ENCODE measurements around the gene HEXIM2. TPM values are rescaled to one million over a fixed set of nuclear protein-coding genes. Genes with fewer than 3 reads are reported as not detected.
A peak's percentile ranks its signal among the peaks of the same experiment; 100 is the strongest.

HEXIM2 gene
- polyA plus RNA-seq, 4 donors: 8.7 to 19.3 (median 10.5) TPM

DNA sequence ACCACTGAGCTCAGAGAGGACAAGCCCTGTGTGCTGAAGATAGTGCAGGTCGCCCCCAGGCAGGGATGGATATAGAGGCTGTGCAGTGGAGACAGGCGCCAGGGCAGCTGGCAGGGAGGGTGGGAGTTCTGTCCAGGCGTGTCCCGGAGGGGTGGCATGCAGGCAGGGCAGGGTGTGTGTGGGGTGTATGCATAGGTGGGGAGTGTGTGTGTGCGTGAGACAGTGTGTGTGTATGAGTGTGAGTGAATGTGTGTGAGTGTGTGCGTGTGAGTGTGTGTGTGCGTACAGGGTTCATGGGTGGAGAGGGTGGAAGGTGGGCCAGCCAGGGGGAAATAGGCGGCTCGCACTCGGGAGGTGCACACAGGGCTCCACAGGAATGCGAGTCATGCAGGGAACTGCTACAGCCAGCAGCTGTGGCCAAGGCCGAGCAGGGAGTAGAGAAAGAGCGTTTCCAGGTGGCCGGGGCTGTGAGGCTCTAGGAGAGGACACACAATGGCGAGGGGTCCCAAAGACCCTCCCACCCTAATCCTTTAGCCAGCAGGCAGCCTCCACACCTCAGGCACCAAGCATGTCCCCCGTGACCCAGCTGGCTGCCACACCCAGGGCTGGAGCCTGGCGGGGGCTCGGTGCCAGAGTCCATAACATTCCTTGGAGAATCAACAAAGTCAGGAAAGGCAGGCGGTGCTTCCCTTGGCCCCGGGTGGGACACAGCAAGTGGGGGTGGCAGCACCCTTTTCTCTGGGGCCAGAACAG, 34.0 kb upstream of the HEXIM2 start:
- no peak for DNase-seq (ENCODE audit: low read depth in 4 of 4, low spot score in 3 of 4)

DNA sequence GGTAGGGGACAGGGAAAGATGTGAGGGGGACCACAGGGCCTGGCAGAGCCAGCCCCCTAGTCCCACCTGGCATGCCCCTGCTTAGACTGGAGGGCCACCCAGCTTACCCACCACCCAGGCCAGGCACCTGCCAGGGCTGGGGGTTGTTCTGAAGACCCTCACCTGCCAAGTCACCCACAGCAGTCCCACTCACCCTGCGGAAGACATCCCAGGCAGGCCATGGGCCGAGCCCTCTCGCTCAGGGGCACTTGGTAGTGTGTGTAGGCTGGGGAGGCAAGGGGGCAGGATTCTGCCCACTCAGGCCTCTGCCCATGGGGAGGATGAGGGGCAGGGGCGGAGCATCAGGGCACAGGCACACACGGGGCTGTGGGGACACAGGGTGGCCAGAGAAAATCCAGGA, 33.3 kb upstream of the HEXIM2 start:
- DNase-seq (ENCODE audit: low read depth in 4 of 4, low spot score in 3 of 4): no peak

DNA sequence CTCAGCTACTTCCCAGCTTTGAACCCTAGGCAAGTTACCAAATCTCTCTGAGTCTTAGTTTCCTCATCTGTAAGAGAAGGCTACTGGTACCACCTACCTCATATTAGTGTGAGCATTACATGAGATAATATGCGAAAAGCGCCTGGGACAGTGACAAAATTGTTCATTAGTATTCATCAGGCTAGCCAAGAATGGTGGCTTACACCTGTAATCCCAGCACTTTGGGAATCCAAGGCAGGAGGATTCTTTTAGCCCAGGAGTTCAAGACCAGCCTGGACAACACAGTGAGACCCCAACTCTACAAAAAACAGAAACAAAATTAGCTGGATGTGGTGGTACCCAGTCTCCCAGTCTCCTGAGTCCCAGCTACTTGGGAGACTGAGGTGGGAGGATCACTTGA, 32.7 kb upstream of the HEXIM2 start:
- DNase-seq (ENCODE audit: low read depth in 4 of 4, low spot score in 3 of 4): no peak

DNA sequence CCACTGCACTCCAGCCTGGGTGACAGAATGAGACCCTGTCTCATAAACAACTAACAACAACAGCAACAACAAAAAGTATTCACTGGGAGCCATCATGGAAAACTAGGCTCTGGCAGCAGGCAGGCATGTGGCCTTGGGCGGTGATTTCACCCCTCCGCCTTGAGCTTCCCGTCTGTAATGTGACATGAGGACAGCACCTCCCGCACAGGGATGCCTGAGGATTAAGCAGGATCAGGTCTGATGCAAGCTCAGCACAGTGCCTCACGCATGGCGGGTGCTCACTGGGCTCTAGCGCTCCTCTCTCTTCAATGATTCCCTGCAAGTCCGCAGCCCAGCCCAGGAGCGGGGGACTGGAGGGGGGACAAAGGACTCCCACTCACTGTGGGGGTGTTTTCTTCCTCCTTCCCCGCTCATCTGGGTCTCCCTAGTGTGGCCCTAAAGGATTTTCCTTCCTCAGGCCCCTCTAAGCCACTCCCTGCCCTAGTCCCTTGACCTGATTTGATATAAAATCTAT, 32.2 kb upstream of the HEXIM2 start:
- DNase-seq (ENCODE audit: low read depth in 4 of 4, low spot score in 3 of 4): no peak

DNA sequence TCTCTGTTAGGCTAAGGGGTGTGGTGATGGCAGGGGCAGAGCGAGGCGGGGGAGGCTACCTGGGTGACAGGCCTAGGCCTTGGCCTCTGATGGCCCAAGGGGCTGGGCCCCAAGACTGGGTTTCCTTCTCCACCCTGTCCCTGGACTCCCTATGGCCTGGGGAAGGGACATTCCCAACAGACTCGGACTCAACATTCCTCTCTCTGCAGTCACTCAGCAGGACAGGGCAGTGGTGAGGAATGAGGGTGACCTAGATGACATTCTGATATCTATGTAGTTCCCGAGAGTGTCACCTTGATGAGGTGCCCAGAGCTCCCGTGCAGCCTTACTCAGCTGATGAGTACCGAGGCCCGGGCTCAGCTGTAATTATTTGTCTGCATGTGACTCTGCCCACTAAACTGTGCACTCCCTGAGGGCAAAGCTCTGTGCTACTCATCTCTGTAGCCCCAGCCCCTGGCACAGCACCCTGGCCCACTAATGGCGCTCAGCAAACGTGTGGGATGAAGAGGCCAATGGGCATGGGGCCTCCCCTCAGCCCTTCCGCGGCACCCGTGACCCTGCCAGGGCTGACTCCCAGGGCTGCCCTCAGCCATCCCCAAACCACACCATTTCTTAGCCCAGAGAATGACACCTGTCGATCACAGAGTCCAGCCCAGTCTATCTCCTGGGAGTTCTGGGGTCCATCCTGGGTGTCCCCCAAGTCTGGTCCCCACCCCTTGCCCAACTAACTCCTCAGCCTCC, 31.6 kb upstream of the HEXIM2 start:
- no peak for DNase-seq (ENCODE audit: low read depth in 4 of 4, low spot score in 3 of 4)

DNA sequence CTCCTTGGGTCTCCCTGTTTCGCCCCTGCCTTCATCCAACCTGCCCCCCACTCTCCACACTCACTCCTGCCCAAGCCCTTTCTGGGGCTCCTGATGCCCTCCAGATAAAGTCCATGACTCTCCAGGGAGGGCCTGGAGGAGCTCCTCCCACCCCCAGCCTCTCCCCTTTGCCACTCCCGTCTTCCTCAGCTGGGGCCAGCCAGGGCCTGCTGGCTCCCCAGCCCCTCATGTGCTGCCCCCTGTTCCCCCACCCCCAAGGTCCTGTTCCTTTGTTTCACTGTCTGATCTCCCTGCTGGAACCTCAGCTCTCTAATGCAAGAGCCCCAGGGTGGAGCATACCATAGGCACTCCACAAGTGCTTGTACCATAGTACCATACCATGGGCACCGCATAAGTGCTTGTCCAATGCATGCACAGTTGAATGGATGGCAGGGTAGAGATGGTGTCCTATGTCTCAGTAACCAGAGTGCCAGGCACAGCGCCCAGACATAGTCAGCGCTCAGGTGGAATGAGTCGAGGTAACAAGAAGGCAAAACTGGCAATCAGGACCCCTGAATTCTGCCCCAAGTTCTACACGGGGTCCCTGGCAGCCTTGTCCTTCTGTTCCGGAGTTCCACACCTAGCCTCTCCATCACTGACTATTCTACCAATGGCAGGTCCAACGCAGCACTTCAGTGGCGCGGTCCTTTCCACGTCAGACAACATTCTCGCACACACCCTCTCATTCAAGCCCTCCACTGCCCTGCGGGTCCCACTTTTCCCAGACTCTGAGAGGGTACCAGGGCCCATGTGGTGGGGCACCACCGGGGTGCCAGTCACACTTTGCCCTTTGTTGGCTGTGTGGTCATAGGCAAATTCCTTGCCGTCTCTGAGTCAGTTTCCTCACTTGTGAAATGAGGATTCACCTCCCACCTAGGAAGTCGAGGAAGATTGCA, 30.7 kb upstream of the HEXIM2 start:
- DNase-seq (ENCODE audit: low read depth in 4 of 4, low spot score in 3 of 4): no peak

DNA sequence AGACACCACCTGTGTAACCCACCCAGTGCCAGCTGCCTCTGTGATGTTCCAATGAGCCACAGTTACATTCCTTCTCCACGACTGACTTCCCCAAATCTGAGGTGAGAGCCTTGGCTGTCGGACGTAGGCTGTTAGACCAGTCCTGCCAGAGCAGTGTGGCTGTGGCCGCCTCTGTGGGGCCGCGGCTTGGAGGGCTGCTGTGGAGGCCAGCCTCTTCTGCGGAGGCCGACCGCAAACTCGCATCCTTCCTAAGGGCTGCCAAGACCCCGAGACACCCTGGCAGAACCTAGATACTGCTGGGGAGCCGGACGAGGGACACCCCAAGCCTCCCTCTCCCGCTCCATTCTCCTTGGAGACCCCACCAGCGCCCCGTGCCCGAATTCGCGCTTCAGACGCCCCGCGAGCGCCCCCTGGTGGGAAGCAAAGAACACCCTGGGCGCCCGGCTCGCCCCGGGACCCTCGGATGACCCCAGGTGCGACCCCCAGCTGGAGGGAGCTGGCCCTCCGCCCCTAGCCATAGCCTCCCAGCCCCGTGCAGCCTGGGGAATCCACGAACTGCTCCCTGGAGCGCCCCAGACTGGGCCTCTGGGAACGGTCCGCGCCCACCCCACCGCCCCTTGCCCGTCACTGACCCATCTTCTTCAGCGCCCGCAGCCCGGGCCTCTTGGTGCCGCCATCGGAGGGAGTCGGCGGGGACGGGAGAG, 29.9 kb upstream of the HEXIM2 start:
- DNase-seq (ENCODE audit: low read depth in 4 of 4, low spot score in 3 of 4): no peak

DNA sequence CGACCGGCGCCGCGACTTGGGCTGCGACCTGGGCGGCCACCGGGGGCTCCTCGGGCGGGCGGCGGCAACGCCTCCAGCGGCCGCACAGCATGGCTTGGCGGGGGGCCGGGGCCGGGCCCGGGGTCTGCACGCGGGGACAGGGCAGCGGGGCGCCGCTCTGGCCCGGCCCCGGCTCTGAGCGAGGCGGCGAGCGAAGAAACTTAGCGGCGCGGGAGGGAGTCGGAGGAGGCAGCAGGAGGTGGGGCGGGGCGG, 29.4 kb upstream of the HEXIM2 start, which contains the start of gene PLCD3:
PLCD3 (minus strand) TSS at position 196 of the 252 bp plus-strand sequence; CDS start at position 91, 105 bp downstream.
- no peak for DNase-seq (ENCODE audit: low read depth in 4 of 4, low spot score in 3 of 4)

DNA sequence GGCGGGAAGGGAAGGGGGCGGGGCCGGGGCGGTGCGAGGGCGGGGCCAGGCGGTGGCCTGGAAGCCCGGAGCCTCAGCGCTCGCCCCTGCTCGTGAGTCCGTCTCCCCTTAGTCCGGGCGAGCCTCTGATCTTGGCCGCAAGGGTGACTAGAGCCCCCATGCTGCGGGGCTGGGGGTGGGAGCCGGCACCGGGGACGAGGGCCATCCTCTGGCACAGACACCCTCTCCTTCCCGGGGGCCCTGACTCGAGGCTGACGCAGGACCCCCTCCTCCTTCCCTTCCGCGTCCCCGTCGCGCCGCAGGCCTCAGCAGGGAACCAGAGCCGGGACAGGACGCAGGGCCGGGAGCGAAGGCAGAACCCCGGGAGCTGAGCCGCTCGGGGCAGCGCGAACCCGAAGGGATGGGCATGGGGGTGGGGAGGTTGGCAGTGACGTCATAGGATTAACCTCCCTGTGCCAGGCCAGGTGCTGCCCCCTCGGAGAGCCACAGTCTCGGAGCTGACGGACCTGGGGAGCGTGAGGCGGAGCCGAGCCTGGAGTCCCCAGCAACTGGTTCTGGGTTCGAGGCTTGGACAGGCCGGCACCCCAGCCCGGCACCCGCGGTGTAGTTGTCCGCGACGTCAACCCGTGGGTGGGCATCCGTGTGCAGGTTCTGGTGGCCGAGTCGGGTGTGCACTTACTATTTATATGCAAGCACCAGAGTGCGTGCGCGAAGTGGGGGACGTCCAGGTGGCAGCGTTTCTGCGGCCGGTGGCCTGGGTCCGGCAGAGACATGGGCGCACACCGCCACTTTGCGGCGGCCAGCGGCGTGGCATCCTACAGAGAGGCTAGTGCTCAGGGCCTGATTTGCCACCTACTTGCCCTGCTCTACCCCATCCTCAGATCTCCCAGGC, 28.9 kb upstream of the HEXIM2 start:
- peak in 1 of 4 donors; percentile 62 for DNase-seq (ENCODE audit: low read depth in 4 of 4, low spot score in 3 of 4)

DNA sequence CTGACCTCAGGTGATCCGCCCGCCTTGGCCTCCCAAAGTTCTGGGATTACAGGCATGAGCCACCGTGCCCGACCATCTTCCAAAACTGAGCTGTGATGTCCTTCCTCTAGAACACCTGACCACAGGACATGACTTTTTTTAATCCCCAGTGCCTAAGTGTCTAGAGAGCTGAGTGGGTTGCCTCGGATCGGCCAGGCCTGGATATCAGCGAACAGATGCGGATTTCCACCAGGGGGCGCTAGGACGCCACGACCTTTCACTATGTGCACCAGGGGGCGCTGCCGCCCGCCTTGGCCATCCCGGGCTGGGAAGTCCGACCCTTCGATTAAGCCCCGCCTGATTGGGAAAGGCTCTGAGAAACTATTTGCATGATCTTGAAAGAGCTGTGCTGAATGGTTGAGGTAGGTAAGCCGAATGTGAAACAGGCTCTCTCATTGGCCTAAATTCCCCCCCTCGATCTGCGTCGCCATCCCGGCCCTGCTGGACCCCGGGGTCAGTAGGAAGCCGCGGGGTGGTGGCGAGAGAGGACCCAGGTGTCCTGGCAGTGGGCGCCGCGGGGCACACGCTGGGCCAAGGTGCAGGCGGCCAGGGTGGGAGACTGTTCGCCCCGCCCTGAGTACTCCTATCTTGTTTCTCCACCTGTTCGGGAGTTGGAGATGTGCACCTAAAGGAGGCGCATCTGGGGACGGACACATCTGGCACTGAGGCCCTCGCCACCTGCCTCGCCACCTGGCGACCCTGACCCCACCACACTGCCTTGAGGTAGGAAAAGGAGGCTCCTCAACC, 26.3 kb upstream of the HEXIM2 start, which contains the start of gene ACBD4:
ACBD4 (plus strand) TSS at position 496 of the 786 bp plus-strand sequence. CDS start 458 bp downstream, outside the sequence.
- DNase-seq (ENCODE audit: low read depth in 4 of 4, low spot score in 3 of 4): peak; percentile 89 to 94 (median 92)

DNA sequence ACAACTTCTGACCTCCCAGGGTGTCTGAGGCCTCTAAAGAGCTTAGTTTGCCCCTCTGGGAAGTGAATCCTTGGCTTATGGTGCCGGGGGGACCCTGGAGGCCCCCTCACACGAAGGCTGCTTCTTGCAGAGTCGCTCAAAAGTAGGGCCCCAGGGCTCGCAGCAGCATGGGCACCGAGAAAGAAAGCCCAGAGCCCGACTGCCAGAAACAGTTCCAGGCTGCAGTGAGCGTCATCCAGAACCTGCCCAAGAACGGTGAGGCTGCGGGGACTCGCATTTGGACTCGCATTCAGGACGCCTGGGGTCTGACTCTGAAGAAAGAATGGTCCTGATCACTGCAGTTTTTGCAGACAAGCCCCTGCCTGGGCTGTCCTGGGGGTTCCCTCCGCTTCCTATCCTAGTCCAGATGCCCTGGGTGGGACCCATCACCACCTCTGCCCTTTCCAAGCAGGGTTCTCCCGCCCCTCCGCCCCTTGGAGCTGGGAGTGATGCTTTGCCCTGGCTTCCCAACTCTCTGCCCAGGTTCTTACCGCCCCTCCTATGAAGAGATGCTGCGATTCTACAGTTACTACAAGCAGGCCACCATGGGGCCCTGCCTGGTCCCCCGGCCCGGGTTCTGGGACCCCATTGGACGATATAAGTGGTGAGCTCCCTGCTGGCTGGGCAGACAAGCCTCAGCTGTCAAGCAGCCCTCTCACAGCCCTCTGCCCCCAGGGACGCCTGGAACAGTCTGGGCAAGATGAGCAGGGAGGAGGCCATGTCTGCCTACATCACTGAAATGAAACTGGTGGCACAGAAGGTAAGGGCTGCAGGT, 25.5 kb upstream of the HEXIM2 start:
- DNase-seq (ENCODE audit: low read depth in 4 of 4, low spot score in 3 of 4): no peak

DNA sequence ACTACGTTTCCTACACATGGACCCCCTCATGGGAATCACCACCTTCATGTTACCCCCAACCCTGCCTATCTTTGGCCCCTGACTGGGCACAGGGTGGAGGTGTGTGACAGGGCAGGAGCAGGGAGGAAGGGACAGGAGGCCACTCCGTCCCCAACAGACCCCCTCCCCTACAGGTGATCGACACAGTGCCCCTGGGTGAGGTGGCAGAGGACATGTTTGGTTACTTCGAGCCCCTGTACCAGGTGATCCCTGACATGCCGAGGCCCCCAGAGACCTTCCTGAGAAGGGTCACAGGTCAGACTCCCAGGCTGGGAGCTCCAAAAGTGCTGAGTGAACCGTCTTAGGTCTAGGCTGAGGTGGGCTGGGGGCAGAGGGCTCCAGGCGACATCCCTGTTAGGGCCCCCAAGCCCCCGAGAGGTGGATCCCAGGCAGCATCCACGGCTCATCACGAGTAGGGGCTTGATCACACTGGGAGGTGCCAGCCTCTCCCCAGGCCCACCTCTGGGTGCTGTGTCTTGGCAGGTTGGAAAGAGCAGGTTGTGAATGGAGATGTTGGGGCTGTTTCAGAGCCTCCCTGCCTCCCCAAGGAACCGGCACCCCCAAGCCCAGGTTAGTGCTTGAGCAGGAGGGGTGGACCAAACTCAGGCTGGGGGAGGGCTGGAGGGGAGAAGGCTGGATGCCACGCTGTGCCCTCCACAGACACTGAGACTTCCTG, 24.7 kb upstream of the HEXIM2 start:
- no peak for DNase-seq (ENCODE audit: low read depth in 4 of 4, low spot score in 3 of 4)

DNA sequence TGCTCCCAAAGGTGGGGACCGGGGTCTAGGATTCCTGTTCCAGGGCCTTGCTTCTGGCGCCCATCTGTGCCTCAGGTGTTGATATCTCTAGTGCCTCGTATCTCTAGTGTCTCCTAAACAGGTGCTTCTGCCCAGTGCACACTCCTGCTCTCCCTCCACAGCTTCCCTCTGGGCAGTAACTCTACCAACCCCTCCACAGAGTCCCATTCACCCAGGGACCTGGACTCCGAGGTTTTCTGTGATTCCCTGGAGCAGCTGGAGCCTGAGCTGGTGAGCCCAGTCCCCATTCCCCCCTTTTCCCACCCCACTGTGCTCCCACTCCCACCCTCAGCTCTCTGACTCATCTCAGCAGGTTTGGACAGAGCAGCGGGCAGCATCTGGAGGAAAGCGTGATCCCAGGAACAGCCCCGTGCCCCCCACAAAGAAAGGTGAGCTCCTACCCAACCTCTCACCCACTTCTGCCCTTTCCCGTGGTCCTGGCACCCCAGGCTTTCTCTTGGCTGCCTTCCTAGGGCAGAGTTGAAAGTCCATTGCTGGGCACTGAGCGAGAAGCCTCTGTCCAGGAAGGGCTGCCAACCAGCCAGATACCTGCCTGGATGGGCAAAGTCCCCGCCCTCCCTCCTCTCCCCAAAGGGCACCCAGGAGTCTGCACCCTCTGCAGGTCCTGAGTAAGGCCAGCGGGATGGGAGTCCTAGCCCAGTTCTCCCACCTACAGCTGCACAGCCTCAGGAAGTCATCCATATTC, 23.9 kb upstream of the HEXIM2 start:
- no peak for DNase-seq (ENCODE audit: low read depth in 4 of 4, low spot score in 3 of 4)

DNA sequence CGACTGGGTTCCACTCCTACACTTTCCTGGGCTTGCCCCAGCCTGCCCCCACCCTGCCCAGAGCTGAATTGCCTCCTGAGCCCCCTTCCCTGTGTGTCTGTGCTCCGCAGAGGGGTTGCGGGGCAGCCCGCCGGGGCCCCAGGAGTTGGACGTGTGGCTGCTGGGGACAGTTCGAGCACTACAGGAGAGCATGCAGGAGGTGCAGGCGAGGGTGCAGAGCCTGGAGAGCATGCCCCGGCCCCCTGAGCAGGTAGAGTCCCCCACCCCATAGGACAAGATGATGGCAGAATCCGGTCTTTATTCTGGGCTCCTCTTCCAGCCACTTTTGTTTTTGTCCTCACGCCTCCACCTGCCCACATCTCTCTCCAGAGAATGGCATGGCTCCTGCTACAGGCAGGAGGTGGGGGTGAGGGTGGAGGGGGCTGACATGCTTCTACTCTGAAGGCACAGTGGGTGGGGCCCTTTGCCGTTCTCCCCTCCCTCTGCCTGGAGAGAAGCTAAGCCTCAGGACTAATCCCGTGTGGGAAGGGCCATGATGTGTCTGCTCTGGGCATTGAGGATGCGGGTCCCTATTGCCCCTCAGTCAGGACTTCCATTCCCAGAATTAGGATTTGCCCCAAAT, 22.7 kb upstream of the HEXIM2 start:
- no peak for DNase-seq (ENCODE audit: low read depth in 4 of 4, low spot score in 3 of 4)

DNA sequence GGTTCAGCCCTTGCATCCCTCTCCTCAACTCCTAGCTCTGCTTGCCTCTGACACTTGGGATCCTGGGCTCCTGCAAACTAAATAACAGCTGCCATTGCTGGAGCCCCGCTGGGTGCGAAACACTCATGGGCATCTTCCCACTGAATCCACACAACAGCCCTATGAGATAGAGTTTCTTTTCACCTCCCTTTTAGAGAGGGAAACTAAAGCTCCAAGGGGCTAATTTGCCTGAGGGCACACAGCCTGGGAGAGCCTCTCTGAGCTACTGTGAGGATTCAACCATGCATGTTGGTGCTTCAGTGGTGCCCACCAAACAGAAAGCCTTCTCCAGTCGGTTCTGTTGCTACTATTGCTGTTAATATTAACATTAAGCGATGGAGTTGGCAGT, 22.1 kb upstream of the HEXIM2 start:
- no peak for DNase-seq (ENCODE audit: low read depth in 4 of 4, low spot score in 3 of 4)

All from left renal pelvis (tissue), 4 donors.